Amniotic stem cell (primary cell): ENCODE measurements around the gene PGAM1.
"Not testable (repeated sequence)": the region's sequence is repeated elsewhere in the genome, so short reads cannot be mapped to it uniquely, and the experiment has no call there.

ENCODE experiments used
- DNase-seq: peaks from one replicate; lab custom pipeline; 2025; lab: John Stamatoyannopoulos, UW

The PGAM1 gene

GRCh38 chr10:97408496-97408992 is 17.4 kb upstream of the PGAM1 start:
- DNase-seq = no peak

- no peak for DNase-seq
Observed at GRCh38 chr10:97411406-97411805, 14.6 kb upstream of the PGAM1 start.

DNA sequence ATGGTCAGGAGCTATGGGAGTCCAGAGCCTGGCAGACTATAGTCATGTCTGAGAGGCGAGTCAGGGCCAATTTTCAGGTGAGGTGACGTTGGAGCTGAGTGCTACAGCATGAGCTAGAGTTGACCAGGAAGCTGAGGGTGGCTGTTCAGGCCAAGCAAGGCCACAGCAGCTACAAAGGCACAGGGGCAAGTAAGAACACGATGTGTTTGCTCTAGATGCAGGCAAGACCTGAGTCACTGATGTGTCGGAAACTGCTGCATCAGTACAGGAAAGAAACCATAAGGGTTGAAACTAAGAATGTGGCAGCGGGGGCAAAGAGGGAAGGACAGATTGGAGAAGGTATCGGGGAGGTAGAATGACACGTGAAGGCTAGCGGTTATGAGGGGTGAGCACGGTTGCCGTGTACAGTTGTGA is 13.1 kb upstream of the PGAM1 start:
- no peak for DNase-seq

- no peak for DNase-seq
Observed at GRCh38 chr10:97416565-97416964, 9.4 kb upstream of the PGAM1 start.

DNA sequence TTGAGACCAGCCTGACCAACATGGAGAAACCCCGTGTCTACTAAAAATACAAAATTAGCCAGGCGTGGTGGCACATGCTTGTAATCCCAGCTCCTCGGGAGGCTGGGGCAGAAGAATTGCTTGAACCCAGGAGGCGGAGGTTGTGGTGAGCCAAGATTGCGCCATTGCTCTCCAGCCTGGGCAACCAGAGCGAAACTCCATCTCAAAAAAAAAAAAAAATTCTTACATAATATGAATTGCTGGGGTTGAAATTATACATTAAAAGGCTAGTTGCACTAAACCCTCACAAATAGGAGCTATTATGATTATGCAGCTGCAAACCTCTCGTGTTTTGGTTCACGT is 2.3 kb upstream of the PGAM1 start:
- not testable (repeated sequence) for DNase-seq

DNA sequence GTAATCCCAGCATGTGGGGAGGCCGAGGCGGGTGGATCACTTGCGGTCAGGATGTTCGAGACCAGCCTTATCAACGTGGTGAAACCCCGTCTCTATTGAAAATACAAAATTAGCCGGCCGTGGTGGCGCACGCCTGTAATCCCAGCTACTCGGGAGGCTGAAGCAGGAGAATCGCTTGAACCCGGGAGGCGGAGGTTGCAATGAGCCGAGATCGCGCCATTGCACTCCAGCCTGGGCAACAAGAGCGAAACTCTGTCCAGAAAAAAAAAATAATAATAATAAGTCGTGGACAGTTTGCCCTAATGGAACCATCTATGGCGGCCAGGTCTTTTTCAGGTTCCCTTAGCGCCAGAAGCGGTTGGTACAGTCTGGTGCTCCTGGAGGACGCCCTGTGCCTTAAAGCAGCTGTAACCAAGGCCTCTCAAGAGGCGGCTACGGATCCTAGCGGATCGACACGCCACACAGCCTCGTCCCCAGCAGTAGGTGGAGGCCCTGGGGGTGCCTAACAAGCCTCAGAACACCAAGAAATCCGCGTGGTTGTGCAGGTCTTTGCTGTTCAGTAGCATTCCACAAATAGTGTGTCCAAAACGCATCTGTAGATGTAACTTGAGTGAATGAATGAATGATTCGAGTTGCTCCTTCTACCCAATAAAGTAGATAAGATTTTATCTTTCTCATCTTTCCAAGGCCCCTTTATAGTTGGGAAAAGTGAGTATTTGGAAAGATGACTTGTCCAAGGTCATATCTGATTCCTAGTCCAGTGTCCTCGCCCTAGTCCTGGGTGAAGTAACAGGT is 982 bp downstream of the PGAM1 start:
- no peak for DNase-seq

DNA sequence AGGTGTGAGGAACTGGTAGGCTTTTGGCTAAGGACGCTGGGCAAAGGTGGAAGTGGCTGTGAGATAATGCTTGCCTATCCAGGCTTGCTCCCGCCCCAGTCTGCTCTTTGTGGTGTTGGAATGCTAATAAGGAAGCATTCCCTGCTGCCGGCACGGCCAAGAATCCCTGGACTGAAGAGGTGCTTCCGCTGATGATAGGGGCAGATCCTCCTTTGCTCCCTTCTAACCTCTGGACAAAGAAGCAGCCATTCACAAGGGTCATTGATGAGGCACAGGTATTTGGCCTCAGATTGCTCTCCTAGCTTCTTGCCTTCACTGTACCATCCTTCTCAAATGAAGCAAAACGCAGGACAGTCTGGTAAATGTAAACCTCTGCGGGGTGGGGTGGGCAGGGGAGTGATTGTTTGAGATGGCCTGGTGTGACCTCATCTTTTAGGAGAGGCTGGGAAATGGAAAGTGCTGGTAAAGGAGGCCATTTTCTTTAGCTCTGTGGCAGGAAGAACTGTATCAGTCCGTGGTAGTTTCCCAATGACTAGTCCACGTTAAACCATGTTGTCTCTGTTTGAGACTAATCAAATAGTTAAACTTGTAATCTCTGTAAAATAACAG is 1.7 kb downstream of the PGAM1 start:
- DNase-seq = no peak

- no peak for DNase-seq
Observed at GRCh38 chr10:97428572-97428981, 2.6 kb downstream of the PGAM1 start.

GRCh38 chr10:97434055-97434454 is 8.1 kb downstream of the PGAM1 start:
- no peak for DNase-seq

- no peak for DNase-seq
Observed at GRCh38 chr10:97434557-97434956, 8.6 kb downstream of the PGAM1 start.

DNA sequence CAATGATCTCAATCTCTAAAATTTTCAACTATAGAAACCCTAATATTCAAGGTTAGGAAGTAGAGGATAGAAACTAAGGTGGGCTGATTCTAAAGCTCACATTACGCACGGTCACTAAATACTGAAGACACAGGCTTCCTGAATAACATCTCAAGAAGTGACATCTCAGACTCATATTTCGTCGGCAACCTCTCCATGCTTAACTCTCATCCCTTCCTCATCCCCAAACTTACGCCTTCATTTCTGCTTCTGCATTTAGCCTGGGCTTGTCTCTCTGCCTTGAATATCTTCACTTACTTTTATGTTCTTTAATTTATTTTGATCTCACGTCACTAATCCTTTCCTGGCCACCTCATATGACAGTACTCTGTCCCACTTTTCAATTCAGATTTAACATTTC is 9.2 kb downstream of the PGAM1 start:
- no peak for DNase-seq

GRCh38 chr10:97442277-97442676 is 16.3 kb downstream of the PGAM1 start:
- no peak for DNase-seq

DNA sequence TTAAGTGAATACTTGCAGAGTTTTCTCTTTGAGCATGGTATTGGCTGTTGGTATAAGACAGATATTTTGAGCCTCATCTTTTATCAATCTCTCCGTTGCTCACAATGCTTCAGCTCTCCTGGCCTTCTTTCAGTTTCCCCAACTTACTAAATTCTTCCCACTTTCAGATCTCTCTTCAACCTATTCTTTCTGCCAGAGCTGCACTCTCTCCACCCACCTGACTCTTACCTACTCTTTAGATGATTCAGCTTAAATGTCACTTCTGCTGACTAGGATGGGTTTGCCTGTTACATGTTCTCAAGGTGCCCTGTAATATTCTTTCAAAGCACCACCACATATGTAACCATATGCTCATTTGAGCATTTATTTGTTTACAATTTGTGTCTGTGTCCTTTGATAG is 18.2 kb downstream of the PGAM1 start:
- no peak for DNase-seq

DNA sequence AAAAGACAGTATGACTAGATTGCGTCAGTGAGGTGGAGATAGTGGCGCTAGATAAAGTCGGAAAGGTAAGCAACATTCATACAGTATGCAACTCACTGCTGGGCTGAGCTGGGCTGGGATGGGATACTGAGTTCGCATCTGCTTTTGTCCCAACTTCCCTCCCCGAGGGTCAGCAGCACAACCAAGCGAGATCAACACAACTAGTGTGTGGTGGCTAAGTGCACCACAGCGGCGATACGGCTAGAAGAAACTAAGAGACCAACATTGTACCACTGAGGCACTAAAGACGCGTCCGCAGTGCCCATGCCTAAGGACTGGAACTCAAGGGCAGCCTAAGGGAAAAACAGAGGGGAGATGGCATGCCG is 19.3 kb downstream of the PGAM1 start:
- DNase-seq = no peak

DNA sequence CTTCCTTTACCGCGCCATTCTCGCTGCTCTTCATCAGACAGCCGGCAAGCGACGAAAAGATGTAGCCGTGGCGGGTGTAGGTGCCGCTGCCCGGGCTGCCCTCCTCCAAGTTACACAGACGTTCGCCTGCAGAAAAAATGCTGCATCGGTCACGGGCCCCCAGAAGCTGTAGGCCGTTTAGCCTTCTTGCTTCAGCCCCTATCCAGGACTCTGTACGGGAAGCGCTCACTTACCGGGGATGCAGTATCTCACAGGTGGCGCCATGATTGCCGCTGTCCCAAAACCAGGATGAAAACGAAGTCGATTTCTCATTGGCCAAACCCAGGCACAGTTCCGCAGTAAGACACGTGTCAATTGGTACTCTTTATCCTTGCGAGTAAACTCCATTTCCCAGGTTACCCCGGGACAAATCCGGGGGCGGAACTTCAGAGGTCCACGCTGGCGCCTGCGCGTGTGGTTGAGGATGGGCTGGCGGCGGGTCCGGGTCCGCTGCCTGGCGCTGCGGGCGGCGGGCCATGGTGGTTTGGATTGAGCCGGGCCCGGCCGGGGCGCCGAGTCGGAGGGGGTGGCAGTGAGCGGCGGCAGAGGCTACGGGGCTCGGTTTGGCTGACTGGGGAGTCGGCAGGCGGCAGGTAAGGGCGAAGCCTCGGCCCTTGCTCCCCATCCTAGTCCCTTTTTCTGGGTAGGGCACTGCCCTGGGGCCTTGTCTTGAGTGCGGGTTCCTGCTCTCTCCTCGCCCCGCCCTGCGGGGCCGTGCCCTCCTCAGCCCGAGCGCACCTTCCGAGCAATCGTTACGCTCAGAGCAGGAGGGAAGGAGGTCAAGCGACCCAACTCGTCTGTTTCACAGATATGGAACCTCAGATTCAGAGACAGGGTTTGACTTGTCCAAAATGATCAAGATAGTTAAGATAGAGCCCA is 20.0 kb downstream of the PGAM1 start, which contains the start of the genes EXOSC1 and ZDHHC16:
Gene EXOSC1, minus strand, starts transcription at position 285 of the 918 bp plus-strand sequence. Its CDS starts 21 bp downstream, at position 264.
Gene ZDHHC16, plus strand, starts transcription at position 454 of the 918 bp plus-strand sequence. CDS start 5,501 bp downstream, outside the sequence.
- DNase-seq = peak; percentile 97

- no peak for DNase-seq
Observed at GRCh38 chr10:97450828-97451227, 24.8 kb downstream of the PGAM1 start.

GRCh38 chr10:97451605-97452004 is 25.6 kb downstream of the PGAM1 start:
- DNase-seq = no peak

- no peak for DNase-seq
Observed at GRCh38 chr10:97452352-97452751, 26.4 kb downstream of the PGAM1 start.

DNA sequence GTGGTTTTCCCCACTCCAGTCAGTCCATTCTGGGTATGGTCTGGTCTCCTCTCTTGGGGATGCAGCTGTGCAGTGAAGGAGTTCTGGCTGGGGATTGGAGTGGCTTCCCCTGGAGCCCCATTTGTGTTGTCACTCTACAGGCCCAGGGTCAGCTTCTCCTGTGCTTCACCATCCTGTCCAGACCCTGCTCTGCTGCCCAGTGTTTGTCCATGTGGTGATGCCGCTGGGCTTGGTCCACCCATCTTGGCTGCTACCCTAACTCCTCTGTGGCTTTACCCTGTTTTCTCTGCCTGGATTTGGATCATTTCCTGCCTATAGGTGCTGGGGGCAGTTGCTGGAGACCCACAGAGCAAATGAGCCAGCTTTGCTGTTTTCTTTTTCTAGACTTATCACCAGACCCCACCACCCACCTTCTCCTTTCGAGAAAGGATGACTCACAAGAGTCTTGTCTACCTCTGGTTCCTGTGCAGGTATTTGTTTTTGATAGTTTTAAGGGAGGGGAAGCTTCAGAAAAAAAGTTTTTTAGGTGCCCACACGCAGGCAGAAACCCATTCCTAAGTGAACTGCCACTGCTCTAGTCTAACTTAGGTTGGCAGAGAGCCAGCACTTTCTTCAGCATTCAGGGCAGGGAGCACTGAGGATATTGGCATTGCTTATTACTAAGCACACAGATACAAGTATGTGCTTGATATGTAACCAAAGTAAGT is 28.5 kb downstream of the PGAM1 start:
- DNase-seq = no peak

DNA sequence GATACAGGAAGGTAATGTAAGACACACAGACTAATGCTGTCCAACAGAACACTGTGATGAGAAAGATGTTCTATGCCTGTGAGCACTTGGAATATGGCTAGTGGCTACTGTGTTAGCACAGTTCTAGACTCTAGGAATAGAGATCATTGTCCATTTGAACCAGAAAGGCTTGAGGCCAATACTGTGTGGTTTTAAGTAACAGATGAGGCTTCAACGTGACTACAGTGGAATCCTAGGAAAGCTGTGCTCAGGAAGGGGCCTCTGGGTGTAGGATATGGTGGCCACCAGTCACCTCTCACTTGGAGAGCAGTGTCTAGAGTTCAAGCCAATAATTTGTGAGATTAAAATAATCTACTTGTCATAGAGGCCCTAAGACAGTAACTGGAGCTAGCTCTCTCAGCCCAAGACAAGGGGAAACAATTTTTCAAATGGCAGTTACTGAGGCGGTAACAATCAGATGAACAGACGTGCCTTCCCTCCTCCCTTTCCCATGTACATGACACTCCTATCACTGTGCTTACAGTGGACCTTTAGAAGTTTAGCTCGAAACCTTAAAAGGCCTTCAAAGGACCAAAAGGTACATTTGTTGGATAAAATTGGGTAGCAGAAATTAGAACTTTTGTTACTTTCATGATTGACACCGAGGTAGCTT is 30.2 kb downstream of the PGAM1 start:
- no peak for DNase-seq

DNA sequence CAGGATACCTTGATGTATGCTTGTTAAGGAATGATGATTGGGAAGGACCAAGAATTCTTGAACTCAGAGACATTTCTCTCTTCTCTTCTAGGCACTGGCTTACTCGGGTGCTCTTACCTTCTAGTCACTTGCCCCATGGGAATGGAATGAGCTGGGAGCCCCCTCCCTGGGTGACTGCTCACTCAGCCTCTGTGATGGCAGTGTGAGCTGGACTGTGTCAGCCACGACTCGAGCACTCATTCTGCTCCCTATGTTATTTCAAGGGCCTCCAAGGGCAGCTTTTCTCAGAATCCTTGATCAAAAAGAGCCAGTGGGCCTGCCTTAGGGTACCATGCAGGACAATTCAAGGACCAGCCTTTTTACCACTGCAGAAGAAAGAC is 30.7 kb downstream of the PGAM1 start:
- no peak for DNase-seq
